Stomach (tissue), 4 donors: Measurements from ENCODE around the gene TRABD2B.

ENCODE experiments used
- CTCF ChIP-seq, 7 experiments: fragments of 450-650 bp in 4 of 7; fragments of 200-600 bp in 3 of 7; sonication (generic) in 3 of 7; IDR thresholded peaks; one replicate each; pipeline ENCODE4 v1.5.1; 2016 to 2019; ENCODE audit warnings: antibody characterized with exemption in 7 of 7, control low read depth in 2 of 7, mild to moderate bottlenecking in 1 of 7
- EP300 ChIP-seq: sonication (generic); formaldehyde crosslinking; IDR thresholded peaks from one replicate; pipeline ENCODE4 v1.6.1; 2017; ENCODE audit warnings: antibody characterized with exemption
- POLR2A ChIP-seq, 4 donors: fragments of 450-650 bp; IDR thresholded peaks; one replicate each; pipeline ENCODE4 v1.6.1; 2016; ENCODE audit warnings: antibody characterized with exemption in 4 of 4, control low read depth in 2 of 4, mild to moderate bottlenecking in 1 of 4, moderate library complexity in 1 of 4
- POLR2AphosphoS5 ChIP-seq, 3 donors: sonication (generic); formaldehyde crosslinking; IDR thresholded peaks; one replicate each; pipeline ENCODE4 v1.6.1; 2016; ENCODE audit warnings: antibody characterized with exemption in 3 of 3

GRCh38 chr1:47995306-47996050 lies 1.7 kb downstream of the TRABD2B start:
- no peak for TF ChIP-seq CTCF (IDR thresholded peaks at IDR 0.05)
- TF ChIP-seq POLR2A (IDR thresholded peaks at IDR 0.05) = no peak
- TF ChIP-seq EP300 = no peak
- TF ChIP-seq POLR2AphosphoS5 (IDR thresholded peaks at IDR 0.05) = no peak
